Effector memory CD4-positive, alpha-beta T cell (primary cell): ENCODE results near the gene WDHD1.
"Not testable (repeated sequence)": the region's sequence is repeated elsewhere in the genome, so short reads cannot be mapped to it uniquely, and the experiment has no call there.

Experiments used
- DNase-seq, 3 donors: peaks; one replicate each; pipeline ENCODE4 v3.0.0-alpha.2; 2020
- H3K27ac ChIP-seq: 2 replicates; pipeline ENCODE4 v1.7.0; 2013; ENCODE audit warnings: mild to moderate bottlenecking, low read length, moderate library complexity; ENCODE audit not compliant: insufficient read depth, poor library complexity, severe bottlenecking
- H3K27me3 ChIP-seq: replicated peaks from 2 replicates; pipeline ENCODE4 v1.7.0; 2013; ENCODE audit warnings: mild to moderate bottlenecking, low read length; ENCODE audit not compliant: insufficient read depth, control insufficient read depth, poor library complexity, severe bottlenecking
- H3K36me3 ChIP-seq: 2 replicates; pipeline ENCODE4 v1.7.0; 2013; ENCODE audit warnings: mild to moderate bottlenecking, low read length, moderate library complexity; ENCODE audit not compliant: control insufficient read depth, insufficient read depth
- H3K4me1 ChIP-seq: 2 replicates; pipeline ENCODE4 v1.7.0; 2013; ENCODE audit warnings: low read length, mild to moderate bottlenecking; ENCODE audit not compliant: control insufficient read depth, insufficient read depth, poor library complexity, severe bottlenecking
- H3K4me3 ChIP-seq: 2 replicates; pipeline ENCODE4 v1.7.0; 2013; ENCODE audit warnings: low read length, low read depth, mild to moderate bottlenecking; ENCODE audit not compliant: insufficient read depth, poor library complexity, severe bottlenecking
- H3K9me3 ChIP-seq: 2 replicates; pipeline ENCODE4 v1.7.0; 2013; ENCODE audit warnings: mild to moderate bottlenecking, low read length, moderate library complexity; ENCODE audit not compliant: control insufficient read depth

Gene WDHD1

DNA sequence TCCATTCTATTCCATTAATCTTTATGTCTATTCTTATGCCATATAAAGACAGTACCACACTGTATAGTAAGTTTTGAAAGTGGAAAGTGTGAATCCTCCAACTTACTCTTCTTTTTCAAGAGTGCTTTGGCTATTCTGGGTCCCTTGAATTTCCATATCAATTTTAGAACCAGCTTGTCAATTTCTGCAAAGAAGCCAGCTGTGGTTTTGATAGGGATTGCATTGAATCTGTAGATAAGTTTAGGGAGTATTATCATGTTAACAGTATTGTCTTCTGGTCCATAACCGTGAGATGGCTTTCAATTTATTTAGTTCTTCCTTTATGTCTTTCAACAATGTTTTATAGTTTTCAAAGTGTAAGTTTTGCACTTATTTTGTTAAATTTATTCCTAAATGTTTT, 90.1 kb downstream of the WDHD1 start:
- peaks cover 3% of the 10 kb centered on the region for H3K36me3 ChIP-seq
- H3K4me3 ChIP-seq = no peak overlapping the region
- H3K27ac ChIP-seq = no peak overlapping the region
- H3K27me3 ChIP-seq = no peaks in the 10 kb centered on the region
- DNase-seq = no peak
- H3K4me1 ChIP-seq = no peaks in the 10 kb centered on the region
- H3K9me3 ChIP-seq = no peaks in the 10 kb centered on the region

DNA sequence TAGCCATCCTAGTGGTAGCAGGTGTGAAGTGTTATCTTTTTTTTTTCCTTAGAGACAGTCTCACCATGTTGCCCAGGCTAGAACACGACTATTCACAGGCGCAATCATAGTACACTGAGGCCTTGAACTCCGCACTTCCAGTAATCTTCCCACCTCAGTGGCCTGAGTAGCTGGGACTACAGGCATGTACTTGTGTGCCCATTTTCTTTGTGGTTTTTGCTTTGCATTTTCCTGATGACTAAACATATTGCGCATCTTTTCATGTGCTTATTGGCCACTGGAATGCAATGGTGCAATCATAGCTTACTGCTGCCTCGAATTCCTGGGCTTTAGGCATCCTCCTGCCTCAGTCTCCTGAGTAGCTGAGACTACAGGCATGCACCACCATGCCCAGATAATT, 90.9 kb downstream of the WDHD1 start:
- H3K36me3 ChIP-seq = peaks cover 2% of the 10 kb centered on the region
- DNase-seq = no peak
- H3K27ac ChIP-seq = no peak overlapping the region
- H3K27me3 ChIP-seq = no peaks in the 10 kb centered on the region
- H3K4me1 ChIP-seq = no peaks in the 10 kb centered on the region
- no peak overlapping the region for H3K4me3 ChIP-seq
- no peaks in the 10 kb centered on the region for H3K9me3 ChIP-seq

DNA sequence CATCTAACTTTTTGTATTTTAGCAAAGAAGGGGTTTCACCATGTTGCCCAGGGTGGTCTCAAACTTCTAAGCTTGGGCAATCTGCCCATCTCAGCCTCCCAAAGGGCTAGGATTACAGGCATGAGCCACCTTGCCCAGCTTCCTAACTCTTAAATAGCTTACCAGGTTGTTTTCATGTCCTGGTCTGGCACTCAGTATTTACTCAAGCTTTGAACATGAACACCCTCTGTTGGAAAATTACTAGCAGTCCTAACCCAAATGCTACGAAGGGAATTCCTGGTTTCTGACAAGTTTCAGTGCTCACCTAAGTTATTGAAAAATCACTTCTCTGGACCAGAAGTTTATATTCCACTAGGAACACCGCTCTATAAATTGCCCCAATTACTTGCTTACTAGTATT, 91.8 kb downstream of the WDHD1 start:
- no peaks in the 10 kb centered on the region for H3K36me3 ChIP-seq
- no peak for DNase-seq
- no peak overlapping the region for H3K27ac ChIP-seq
- no peaks in the 10 kb centered on the region for H3K27me3 ChIP-seq
- H3K4me1 ChIP-seq = no peaks in the 10 kb centered on the region
- no peaks in the 10 kb centered on the region for H3K9me3 ChIP-seq
- no peak overlapping the region for H3K4me3 ChIP-seq

DNA sequence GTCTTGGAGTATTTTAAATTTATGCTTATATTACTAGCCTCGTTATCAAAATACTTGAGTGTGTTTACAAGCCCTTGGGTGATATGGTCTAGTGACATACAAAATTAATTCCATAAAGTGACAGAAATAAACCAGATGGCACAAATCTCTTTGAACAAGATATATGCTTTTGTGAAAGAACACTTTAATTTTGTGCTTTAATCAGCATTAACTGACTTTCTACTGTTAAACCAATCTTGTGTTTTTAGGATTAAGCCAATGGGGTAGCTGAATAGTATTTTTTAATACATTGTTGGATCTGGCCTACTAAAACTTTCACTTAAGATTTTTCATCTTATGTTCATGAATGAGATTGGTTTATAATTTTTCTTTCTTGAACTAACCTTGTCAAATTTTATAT, 93.9 kb downstream of the WDHD1 start:
- no peaks in the 10 kb centered on the region for H3K9me3 ChIP-seq
- H3K27me3 ChIP-seq = no peaks in the 10 kb centered on the region
- no peaks in the 10 kb centered on the region for H3K36me3 ChIP-seq
- DNase-seq = no peak
- no peak overlapping the region for H3K4me3 ChIP-seq
- no peaks in the 10 kb centered on the region for H3K4me1 ChIP-seq
- H3K27ac ChIP-seq = no peak overlapping the region

DNA sequence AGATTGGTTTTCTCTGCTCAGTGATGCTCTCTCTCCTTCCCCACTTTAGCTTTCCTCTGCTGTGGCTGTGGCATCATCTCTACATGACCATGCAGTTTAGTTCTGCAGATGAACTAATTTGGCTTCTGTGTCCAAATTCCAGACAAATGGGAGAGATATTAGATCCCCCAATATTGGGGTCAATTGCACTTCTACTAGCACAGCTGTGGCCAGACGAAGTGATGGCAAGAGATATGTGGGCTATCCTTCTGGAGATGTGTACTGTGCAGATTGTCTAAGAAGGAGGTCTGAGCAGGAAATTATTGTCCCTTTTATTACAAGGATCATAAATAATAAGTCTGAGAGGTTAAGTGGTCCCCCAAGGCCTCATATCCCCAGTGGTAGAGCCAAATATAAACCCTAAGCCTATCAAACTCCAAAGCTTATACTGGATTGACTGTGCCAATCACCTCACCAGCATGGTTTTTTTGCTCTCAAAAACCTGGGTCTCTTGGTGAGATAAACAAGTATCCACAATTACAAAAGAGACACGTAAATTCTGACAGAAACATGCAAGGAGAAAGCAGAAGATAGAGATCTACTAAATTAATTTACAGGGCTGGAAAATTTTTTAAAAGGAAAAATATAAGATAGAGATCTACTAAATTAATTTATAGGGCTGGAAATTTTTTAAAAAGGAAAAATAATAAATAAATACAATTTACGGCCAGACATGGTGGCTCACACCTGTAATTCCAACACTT, 95.1 kb downstream of the WDHD1 start:
- no peaks in the 10 kb centered on the region for H3K36me3 ChIP-seq
- H3K4me1 ChIP-seq = no peaks in the 10 kb centered on the region
- DNase-seq = no peak
- no peak overlapping the region for H3K27ac ChIP-seq
- no peaks in the 10 kb centered on the region for H3K9me3 ChIP-seq
- no peak overlapping the region for H3K4me3 ChIP-seq
- no peaks in the 10 kb centered on the region for H3K27me3 ChIP-seq

DNA sequence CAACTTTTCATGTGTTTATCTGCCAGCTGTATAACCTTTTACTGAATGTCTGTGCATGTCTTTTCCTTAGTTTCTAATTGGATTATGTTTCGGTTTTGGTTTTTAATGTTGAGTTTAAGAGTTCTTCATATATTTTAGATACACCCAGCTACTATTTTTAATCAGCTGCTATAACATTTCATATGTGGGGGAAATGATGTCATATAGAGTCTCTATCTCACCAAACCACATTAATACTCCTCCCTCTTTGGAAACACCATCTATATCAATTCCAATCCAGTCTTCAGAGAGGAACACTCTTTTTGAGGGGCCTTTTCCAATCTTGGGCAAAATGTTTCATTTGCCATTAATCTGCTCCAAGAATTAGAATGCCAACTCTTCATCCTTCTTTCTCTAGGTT, 95.8 kb downstream of the WDHD1 start:
- no peaks in the 10 kb centered on the region for H3K4me1 ChIP-seq
- DNase-seq = no peak
- no peak overlapping the region for H3K27ac ChIP-seq
- H3K4me3 ChIP-seq = no peak overlapping the region
- no peaks in the 10 kb centered on the region for H3K36me3 ChIP-seq
- no peaks in the 10 kb centered on the region for H3K9me3 ChIP-seq
- H3K27me3 ChIP-seq = no peaks in the 10 kb centered on the region

DNA sequence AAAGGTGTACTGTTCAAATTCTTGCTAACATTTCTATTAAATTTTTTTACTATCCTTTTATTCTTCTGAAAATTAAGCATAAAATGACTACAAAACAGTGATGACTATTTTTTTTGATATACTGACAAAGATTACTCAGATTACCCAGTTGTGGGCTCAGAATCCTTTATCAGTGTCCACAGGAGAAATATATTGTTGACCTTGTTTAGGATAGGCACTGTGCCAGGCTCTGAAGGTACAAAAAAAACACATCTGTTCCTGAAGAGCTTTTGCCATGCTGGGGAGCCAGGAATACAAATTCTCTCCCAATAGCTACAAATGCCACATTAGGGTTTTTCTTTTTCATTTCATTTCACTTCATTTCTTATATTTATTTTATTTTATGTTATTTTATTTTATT, 97.3 kb downstream of the WDHD1 start:
- no peaks in the 10 kb centered on the region for H3K27me3 ChIP-seq
- no peaks in the 10 kb centered on the region for H3K4me1 ChIP-seq
- no peak overlapping the region for H3K4me3 ChIP-seq
- no peaks in the 10 kb centered on the region for H3K9me3 ChIP-seq
- DNase-seq = no peak
- no peak overlapping the region for H3K27ac ChIP-seq
- no peaks in the 10 kb centered on the region for H3K36me3 ChIP-seq

GRCh38 chr14:54928216-54928615, 98.7 kb downstream of the WDHD1 start:
- DNase-seq = no peak
- no peak overlapping the region for H3K4me3 ChIP-seq
- H3K27ac ChIP-seq = no peak overlapping the region
- H3K9me3 ChIP-seq = no peaks in the 10 kb centered on the region
- no peaks in the 10 kb centered on the region for H3K27me3 ChIP-seq
- H3K4me1 ChIP-seq = no peaks in the 10 kb centered on the region
- no peaks in the 10 kb centered on the region for H3K36me3 ChIP-seq

DNA sequence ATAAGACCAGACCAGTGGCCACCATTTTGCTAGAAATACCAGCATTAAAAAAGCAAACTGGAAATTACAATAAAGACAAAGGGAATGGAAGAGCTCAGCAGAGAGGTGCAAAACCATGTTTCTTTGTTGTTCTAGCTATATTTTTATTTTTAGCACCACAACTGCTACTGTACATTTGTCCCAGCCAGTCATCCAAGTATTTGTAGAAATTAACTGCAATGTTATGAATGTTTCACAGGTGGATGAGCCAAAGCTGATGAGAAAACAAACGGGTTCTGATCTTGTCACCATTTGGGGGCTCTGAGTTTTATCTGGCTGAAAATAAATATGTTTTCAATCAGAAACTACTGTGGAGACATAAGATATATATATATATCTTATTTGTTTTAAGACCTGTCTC, 99.3 kb downstream of the WDHD1 start:
- Histone ChIP-seq H3K27ac (no peak overlapping the region), H3K9me3 (no peaks in the 10 kb centered on the region), H3K36me3 (no peaks in the 10 kb centered on the region), H3K27me3 (no peaks in the 10 kb centered on the region), H3K4me1 (no peaks in the 10 kb centered on the region), H3K4me3 (no peak overlapping the region)
- no peak for DNase-seq

DNA sequence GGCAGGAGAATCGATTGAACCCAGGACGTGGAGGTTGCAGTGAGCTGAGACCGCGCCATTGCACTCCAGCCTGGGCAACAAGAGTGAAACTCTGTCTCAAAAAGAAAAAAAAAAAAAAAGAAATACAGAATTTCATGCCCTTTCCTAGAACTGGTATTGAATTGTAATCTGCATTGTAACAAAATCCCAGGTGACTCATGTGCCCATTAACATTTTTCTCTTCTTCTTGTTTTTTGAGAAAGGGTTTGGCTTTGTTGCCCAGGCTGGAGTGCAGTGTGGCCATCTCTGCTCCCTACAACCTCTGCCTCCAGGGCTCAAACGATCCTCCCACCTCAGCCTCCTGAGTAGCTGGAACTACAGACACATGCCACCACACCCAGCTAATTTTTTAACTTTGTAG, 100.3 kb downstream of the WDHD1 start:
- H3K4me1 ChIP-seq, H3K9me3 ChIP-seq, H3K36me3 ChIP-seq, H3K27ac ChIP-seq, H3K4me3 ChIP-seq, H3K27me3 ChIP-seq, DNase-seq: not testable (repeated sequence)
